Mucosa of rectum (tissue), 2 donors: ENCODE results near the gene FRMPD1.

Experiments used
- H3K27ac ChIP-seq, 2 donors: one replicate each; pipeline ENCODE4 v1.7.0; 2013; ENCODE audit warnings: inconsistent platforms in 2 of 2, low read depth in 2 of 2, low read length in 2 of 2
- H3K27me3 ChIP-seq, 2 donors: one replicate each; pipeline ENCODE4 v1.7.0; 2013; ENCODE audit warnings: low read length in 2 of 2; ENCODE audit not compliant: control insufficient read depth in 2 of 2, insufficient read depth in 2 of 2
- H3K36me3 ChIP-seq, 2 donors: one replicate each; pipeline ENCODE4 v1.7.0; 2013; ENCODE audit warnings: low read length in 2 of 2; ENCODE audit not compliant: control insufficient read depth in 2 of 2, insufficient read depth in 2 of 2
- H3K4me1 ChIP-seq, 2 donors: one replicate each; pipeline ENCODE4 v1.7.0; 2013; ENCODE audit warnings: low read length in 2 of 2, mild to moderate bottlenecking in 1 of 2; ENCODE audit not compliant: control insufficient read depth in 2 of 2, insufficient read depth in 2 of 2
- H3K4me3 ChIP-seq, 2 donors: one replicate each; pipeline ENCODE4 v1.7.0; 2013; ENCODE audit warnings: low read length in 2 of 2
- H3K9ac ChIP-seq, 2 donors: one replicate each; pipeline ENCODE4 v1.7.0; 2013; ENCODE audit warnings: low read length in 2 of 2, low read depth in 1 of 2, mild to moderate bottlenecking in 1 of 2
- H3K9me3 ChIP-seq, 2 donors: one replicate each; pipeline ENCODE4 v1.7.0; 2013; ENCODE audit warnings: low read length in 2 of 2; ENCODE audit not compliant: control insufficient read depth in 2 of 2
- donor health status: healthy.
- donor health status: Normal muscosa, but diverticular disease.

Gene FRMPD1

GRCh38 chr9:37790096-37790495 lies 139.3 kb downstream of the FRMPD1 start:
- H3K27ac ChIP-seq, result no peak overlapping the region
- H3K27me3 ChIP-seq, result no peaks in the 10 kb centered on the region
- no peaks in the 10 kb centered on the region for H3K36me3 ChIP-seq
- no peaks in the 10 kb centered on the region for H3K9me3 ChIP-seq
- no peak overlapping the region for H3K4me3 ChIP-seq
- H3K4me1 ChIP-seq, result no peaks in the 10 kb centered on the region
- no peak overlapping the region for H3K9ac ChIP-seq

GRCh38 chr9:37792122-37792521 lies 141.4 kb downstream of the FRMPD1 start:
- Histone ChIP-seq H3K4me1 (no peaks in the 10 kb centered on the region), H3K9ac (no peak overlapping the region), H3K36me3 (no peaks in the 10 kb centered on the region), H3K4me3 (no peak overlapping the region), H3K27me3 (no peaks in the 10 kb centered on the region), H3K9me3 (no peaks in the 10 kb centered on the region), H3K27ac (no peak overlapping the region)

- Histone ChIP-seq H3K4me3 (no peak overlapping the region), H3K9me3 (no peaks in the 10 kb centered on the region), H3K27me3 (no peaks in the 10 kb centered on the region), H3K9ac (no peak overlapping the region), H3K27ac (no peak overlapping the region), H3K4me1 (peaks cover 0 to under 1% of the 10 kb centered on the region in 2 donors), H3K36me3 (no peaks in the 10 kb centered on the region)
These were observed 145.5 kb downstream of the FRMPD1 start for GRCh38 chr9:37796232-37796631.
